Bronchial epithelial cell (primary cell): ENCODE results near the gene PTBP1. TPM values are rescaled to one million over a fixed set of nuclear protein-coding genes. Genes with fewer than 3 reads are reported as not detected.
A peak's percentile ranks its signal among the peaks of the same experiment; 100 is the strongest.

ENCODE experiments used
- DNase-seq: peaks from one replicate; pipeline ENCODE4 v3.0.0-alpha.2; 2010; ENCODE audit warnings: low read depth
- FAIRE-seq: peaks from 2 replicates; lab custom pipeline; 2011; peaks lifted over from hg19 to GRCh38; lab: Jason Lieb, UNC
- H3K27me3 ChIP-seq: 2 replicates; pipeline ENCODE4 v1.5.1; 2011; ENCODE audit warnings: low read length; ENCODE audit not compliant: control insufficient read depth, insufficient read depth
- H3K36me3 ChIP-seq: 2 replicates; pipeline ENCODE4 v1.5.1; 2011; ENCODE audit warnings: low read length; ENCODE audit not compliant: control insufficient read depth, insufficient read depth
- H3K4me3 ChIP-seq: 2 replicates; pipeline ENCODE4 v1.5.1; 2011; ENCODE audit warnings: mild to moderate bottlenecking, low read depth, low read length, control low read depth
- CTCF ChIP-seq: IDR thresholded peaks from 2 replicates; pipeline ENCODE4 v1.5.1; 2011; ENCODE audit warnings: mild to moderate bottlenecking, moderate library complexity, low read length, control low read depth, inconsistent platforms; ENCODE audit not compliant: insufficient read depth, severe bottlenecking
- total RNA-seq: library from RNA; depleted of rRNA; stranded (reverse); fragments of >200 nt; gene quantifications from 2 replicates; pipeline ENCODE4 v1.2.1, GENCODE V29; 2014

Gene PTBP1
- total RNA-seq, 1 donor from 2014 or later = 99.0 TPM

- FAIRE-seq (no peak), DNase-seq (peak; percentile 32)
- Histone ChIP-seq H3K36me3 (peaks cover 48% of the 10 kb centered on the region), H3K4me3 (peak overlapping the region; percentile 23), H3K27me3 (no peaks in the 10 kb centered on the region)
- TF ChIP-seq CTCF = no peak
Measured at GRCh38 chr19:801030-801860, 4.0 kb downstream of the PTBP1 start.

GRCh38 chr19:801861-802497 lies 4.7 kb downstream of the PTBP1 start:
- DNase-seq = no peak
- H3K27me3 ChIP-seq = no peaks in the 10 kb centered on the region
- no peak for FAIRE-seq
- TF ChIP-seq CTCF = no peak
- H3K36me3 ChIP-seq = peaks cover 49% of the 10 kb centered on the region
- H3K4me3 ChIP-seq = peak overlapping the region; percentile 23

- peaks cover 53% of the 10 kb centered on the region for H3K36me3 ChIP-seq
- DNase-seq = no peak
- H3K4me3 ChIP-seq = no peak overlapping the region
- no peak for FAIRE-seq
- TF ChIP-seq CTCF = no peak
- H3K27me3 ChIP-seq = no peaks in the 10 kb centered on the region
Measured at GRCh38 chr19:802498-803098, 5.3 kb downstream of the PTBP1 start.

GRCh38 chr19:803099-803561 lies 5.9 kb downstream of the PTBP1 start:
- Histone ChIP-seq H3K36me3 (peaks cover 58% of the 10 kb centered on the region), H3K27me3 (no peaks in the 10 kb centered on the region), H3K4me3 (no peak overlapping the region)
- DNase-seq = no peak
- TF ChIP-seq CTCF = no peak
- FAIRE-seq = no peak

GRCh38 chr19:803686-804418 lies 6.6 kb downstream of the PTBP1 start:
- DNase-seq = no peak
- peaks cover 62% of the 10 kb centered on the region for H3K36me3 ChIP-seq
- FAIRE-seq = no peak

More at GRCh38 chr19:803686-804418, 6.6 kb downstream of the PTBP1 start:
- Histone ChIP-seq H3K4me3 (no peak overlapping the region), H3K27me3 (no peaks in the 10 kb centered on the region)
- no peak for TF ChIP-seq CTCF
